GM23248 (cell line): ENCODE results near the gene TBC1D2B.

ENCODE experiments used
- EZH2 ChIP-seq: fragments of 200-600 bp; sonication (generic); IDR thresholded peaks from 2 replicates; pipeline ENCODE4 v1.6.1; 2018; ENCODE audit warnings: antibody characterized with exemption, mild to moderate bottlenecking; ENCODE audit not compliant: insufficient read depth, poor library complexity, severe bottlenecking
- EZH2phosphoT487 ChIP-seq: fragments of 200-600 bp; sonication (generic); IDR thresholded peaks from 2 replicates; pipeline ENCODE4 v1.6.1; 2018; ENCODE audit warnings: antibody characterized with exemption, moderate library complexity, mild to moderate bottlenecking, low read depth; ENCODE audit not compliant: insufficient read depth

GRCh38 chr15:78055919-78056713 is 21.4 kb downstream of the TBC1D2B start:
- TF ChIP-seq EZH2 (no peak), EZH2phosphoT487 (no peak)
